ENCODE data around the gene STARD13. TPM values are rescaled to one million over a fixed set of nuclear protein-coding genes. Genes with fewer than 3 reads are reported as not detected.

Gene STARD13
- total RNA-seq, 1 experiment from 2014 or later: 9.1 TPM

DNA sequence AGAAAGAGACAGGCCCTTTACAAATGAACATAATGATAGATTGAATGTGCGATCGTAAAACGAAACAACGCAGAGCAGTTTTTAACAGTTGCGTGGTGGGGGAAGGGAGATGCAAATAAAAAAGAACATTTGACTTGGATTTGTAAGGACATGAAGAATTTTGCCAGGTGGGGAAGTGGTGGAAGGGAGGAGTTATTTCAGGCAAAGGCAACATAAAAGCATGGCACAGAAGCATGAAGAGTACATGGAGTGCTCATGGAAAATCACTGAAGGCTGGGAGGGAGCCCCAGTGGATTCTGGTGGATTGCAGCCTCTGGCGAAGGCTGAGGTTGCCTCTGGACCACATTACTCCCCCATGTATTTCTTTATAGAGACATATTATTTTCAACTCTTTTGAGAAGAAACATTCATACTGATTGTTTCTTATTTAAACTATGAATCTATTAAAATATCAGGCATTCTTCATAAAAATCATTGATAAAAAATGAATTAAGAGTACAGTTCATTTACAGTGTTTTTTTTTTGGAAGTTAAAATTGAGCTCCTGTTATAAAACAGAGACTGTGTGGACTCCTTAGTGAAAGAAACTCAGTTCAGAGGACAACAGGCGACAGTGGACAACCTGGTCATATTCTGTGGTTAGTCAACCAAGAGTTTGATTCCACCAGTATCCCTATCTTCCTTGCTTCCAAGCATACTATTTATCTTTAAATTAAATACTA lies 57.5 kb downstream of the STARD13 start:
- Histone ChIP-seq H3K36me3 (ENCODE audit: control insufficient read depth, insufficient read depth, low read length) (no peaks in the 10 kb centered on the region; the same call in 1 of the 2 replicates), H3K4me3 (ENCODE audit: low read depth, low read length) (no peak overlapping the region), H3K27me3 (replicated peaks; ENCODE audit: control insufficient read depth, insufficient read depth, low read length) (no peaks in the 10 kb centered on the region), H3K9me3 (peaks cover 13% of the 10 kb centered on the region), H3K4me1 (peaks cover 16% of the 10 kb centered on the region; the same call in 1 of the 2 replicates)
- no peaks in the 10 kb centered on the region for H3K36me3 Mint-ChIP-seq (ENCODE audit: insufficient read depth, unreplicated experiment)
- peaks cover 11% of the 10 kb centered on the region for H3K9me3 Mint-ChIP-seq (ENCODE audit: unreplicated experiment)
- CTCF ChIA-PET: interaction anchor here (0.7 to 1.6 kb wide), 6 partner anchors 9 to 315 kb away, joined by 4 to 10 read pairs (median 5); partner anchors contain the start of gene STARD13
- no peak for DNase-seq
- H3K27me3 Mint-ChIP-seq (ENCODE audit: insufficient read depth, unreplicated experiment): no peaks in the 10 kb centered on the region
- POLR2A ChIA-PET: no interaction called here
- H3K4me1 Mint-ChIP-seq (ENCODE audit: low read depth, unreplicated experiment): peaks cover 19% of the 10 kb centered on the region
- intact Hi-C loops (cut with micrococcal nuclease; ENCODE audit: unreplicated experiment): loop anchor here (1.0 to 2.0 kb wide), 6 partner anchors 57 to 496 kb away; partner anchors contain the start of gene STARD13
- TF ChIP-seq CTCF (IDR thresholded peaks at IDR 0.05; ENCODE audit: insufficient read depth in 1 of 2, low read depth in 1 of 2, low read length in 1 of 2, severe bottlenecking in 1 of 2, unreplicated experiment in 1 of 2): no peak
- no TSS peak for BruUV-seq (replicated peaks)
- peak overlapping the region; percentile 5 for H3K27ac Mint-ChIP-seq (ENCODE audit: unreplicated experiment)
- no peak overlapping the region for H3K4me3 Mint-ChIP-seq (ENCODE audit: unreplicated experiment)

DNA sequence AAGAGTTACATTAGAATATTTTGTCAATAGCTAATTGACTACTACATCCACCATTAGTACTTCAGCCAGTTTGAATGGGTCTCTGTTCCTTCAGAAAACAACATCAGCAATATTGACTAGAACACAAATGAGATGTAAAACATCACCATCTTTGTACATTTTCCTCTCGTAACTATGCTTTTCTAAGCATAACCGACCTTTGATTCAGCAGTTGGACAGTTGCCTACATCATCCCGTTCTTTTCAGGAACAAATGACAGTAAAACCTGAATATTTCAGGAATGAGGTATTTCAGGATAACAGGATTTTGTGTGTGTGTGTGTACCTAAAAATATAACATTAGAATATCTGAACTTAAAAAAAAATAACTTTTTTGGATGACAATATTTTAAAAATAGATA lies 60.9 kb downstream of the STARD13 start:
- H3K9me3 Mint-ChIP-seq (ENCODE audit: unreplicated experiment): no peaks in the 10 kb centered on the region
- intact Hi-C loops (cut with micrococcal nuclease; ENCODE audit: unreplicated experiment): no loop called here
- no peak for TF ChIP-seq CTCF (IDR thresholded peaks at IDR 0.05; ENCODE audit: insufficient read depth in 1 of 2, low read depth in 1 of 2, low read length in 1 of 2, severe bottlenecking in 1 of 2, unreplicated experiment in 1 of 2)
- peaks cover 7% of the 10 kb centered on the region for H3K36me3 Mint-ChIP-seq (ENCODE audit: insufficient read depth, unreplicated experiment)
- peaks cover 19% of the 10 kb centered on the region for H3K4me1 Mint-ChIP-seq (ENCODE audit: low read depth, unreplicated experiment)
- ChIA-PET POLR2A (no interaction called here), CTCF (no interaction called here)
- Histone ChIP-seq H3K4me1 (peaks cover 16% of the 10 kb centered on the region; the same call in 1 of the 2 replicates), H3K9me3 (peaks cover 6% of the 10 kb centered on the region; the same call in 1 of the 2 replicates), H3K4me3 (ENCODE audit: low read depth, low read length) (no peak overlapping the region), H3K36me3 (ENCODE audit: control insufficient read depth, insufficient read depth, low read length) (no peaks in the 10 kb centered on the region; the same call in 1 of the 2 replicates), H3K27me3 (replicated peaks; ENCODE audit: control insufficient read depth, insufficient read depth, low read length) (no peaks in the 10 kb centered on the region)
- no TSS peak for BruUV-seq (replicated peaks)
- H3K27me3 Mint-ChIP-seq (ENCODE audit: insufficient read depth, unreplicated experiment): no peaks in the 10 kb centered on the region
- no peak overlapping the region for H3K4me3 Mint-ChIP-seq (ENCODE audit: unreplicated experiment)
- no peak for DNase-seq
- no peak overlapping the region for H3K27ac Mint-ChIP-seq (ENCODE audit: unreplicated experiment)

DNA sequence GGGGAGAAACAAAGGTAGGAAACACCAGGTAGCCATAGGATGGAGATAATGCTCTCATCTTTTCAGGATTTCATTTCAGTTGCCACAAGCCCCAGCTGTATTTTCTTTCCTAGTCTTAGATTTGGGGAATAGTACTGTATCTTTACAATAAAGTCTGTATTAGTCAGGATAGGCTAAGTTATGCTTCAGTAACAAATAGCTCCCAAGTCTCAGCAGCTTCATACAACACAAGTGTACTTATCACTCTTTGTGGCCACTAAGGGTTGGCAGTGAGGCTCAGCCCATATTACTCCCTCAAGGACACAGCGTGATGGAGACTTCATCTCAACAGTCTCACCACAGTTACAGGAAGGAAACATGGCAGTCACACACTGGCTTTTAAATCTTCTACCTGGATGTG lies 61.4 kb downstream of the STARD13 start:
- Histone ChIP-seq H3K4me3 (ENCODE audit: low read depth, low read length) (no peak overlapping the region), H3K36me3 (ENCODE audit: control insufficient read depth, insufficient read depth, low read length) (no peaks in the 10 kb centered on the region; the same call in 1 of the 2 replicates), H3K4me1 (peaks cover 15% of the 10 kb centered on the region), H3K27me3 (replicated peaks; ENCODE audit: control insufficient read depth, insufficient read depth, low read length) (no peaks in the 10 kb centered on the region), H3K9me3 (peaks cover 6% of the 10 kb centered on the region; the same call in 1 of the 2 replicates)
- peaks cover 18% of the 10 kb centered on the region for H3K4me1 Mint-ChIP-seq (ENCODE audit: low read depth, unreplicated experiment)
- H3K36me3 Mint-ChIP-seq (ENCODE audit: insufficient read depth, unreplicated experiment): peaks cover 7% of the 10 kb centered on the region
- CTCF ChIA-PET: no interaction called here
- no peak for TF ChIP-seq CTCF (IDR thresholded peaks at IDR 0.05; ENCODE audit: insufficient read depth in 1 of 2, low read depth in 1 of 2, low read length in 1 of 2, severe bottlenecking in 1 of 2, unreplicated experiment in 1 of 2)
- H3K4me3 Mint-ChIP-seq (ENCODE audit: unreplicated experiment): no peak overlapping the region
- H3K9me3 Mint-ChIP-seq (ENCODE audit: unreplicated experiment): no peaks in the 10 kb centered on the region
- intact Hi-C loops (cut with micrococcal nuclease; ENCODE audit: unreplicated experiment): no loop called here
- H3K27ac Mint-ChIP-seq (ENCODE audit: unreplicated experiment): no peak overlapping the region
- POLR2A ChIA-PET: no interaction called here
- H3K27me3 Mint-ChIP-seq (ENCODE audit: insufficient read depth, unreplicated experiment): no peaks in the 10 kb centered on the region
- no TSS peak for BruUV-seq (replicated peaks)
- DNase-seq: no peak

Measured in Caco-2 (cell line).